SH-SY5Y (cell line): Measurements from ENCODE around the gene ULBP2.

Experiments used
- GATA2 ChIP-seq: IDR thresholded peaks from 2 replicates; pipeline ENCODE4 v1.6.1; 2011; ENCODE audit warnings: mild to moderate bottlenecking, low read depth, low read length
- GATA3 ChIP-seq: IDR thresholded peaks from 2 replicates; pipeline ENCODE4 v1.6.1; 2011; ENCODE audit warnings: low read depth, mild to moderate bottlenecking, low read length, moderate library complexity

The ULBP2 gene

GRCh38 chr6:149960488-149960887 lies 18.7 kb downstream of the ULBP2 start:
- TF ChIP-seq GATA2, result no peak
- no peak for TF ChIP-seq GATA3

GRCh38 chr6:149961728-149962425 lies 20.1 kb downstream of the ULBP2 start:
- TF ChIP-seq GATA2 (no peak), GATA3 (no peak)

- TF ChIP-seq GATA2 (no peak), GATA3 (no peak)
These were observed 20.8 kb downstream of the ULBP2 start for GRCh38 chr6:149962461-149963211.

- TF ChIP-seq GATA2 (no peak), GATA3 (no peak)
These were observed 21.3 kb downstream of the ULBP2 start for GRCh38 chr6:149963212-149963461.

GRCh38 chr6:149963462-149964307 lies 21.9 kb downstream of the ULBP2 start, which contains the start of gene ULBP1:
ULBP1 (plus strand) TSS chr6:149963943; CDS start chr6:149964050, 107 bp downstream.
- TF ChIP-seq GATA2, result no peak
- no peak for TF ChIP-seq GATA3

- TF ChIP-seq GATA3 (no peak), GATA2 (no peak)
These were observed 22.7 kb downstream of the ULBP2 start for GRCh38 chr6:149964308-149965193.

GRCh38 chr6:149965194-149966020 lies 23.6 kb downstream of the ULBP2 start:
- TF ChIP-seq GATA3, result no peak
- TF ChIP-seq GATA2, result no peak

- TF ChIP-seq GATA2 (no peak), GATA3 (no peak)
These were observed 25.8 kb downstream of the ULBP2 start for GRCh38 chr6:149967591-149967990.

- no peak for TF ChIP-seq GATA2
These were observed 27.8 kb downstream of the ULBP2 start for GRCh38 chr6:149969635-149970034.

GRCh38 chr6:149974825-149975224 lies 33.0 kb downstream of the ULBP2 start:
- no peak for TF ChIP-seq GATA2
- no peak for TF ChIP-seq GATA3

- TF ChIP-seq GATA3 (no peak), GATA2 (no peak)
These were observed 33.6 kb downstream of the ULBP2 start for GRCh38 chr6:149975400-149975799.

- no peak for TF ChIP-seq GATA2
These were observed 35.4 kb downstream of the ULBP2 start for GRCh38 chr6:149977221-149977620.

- TF ChIP-seq GATA2 (no peak), GATA3 (no peak)
These were observed 36.8 kb downstream of the ULBP2 start for GRCh38 chr6:149978610-149979009.

- TF ChIP-seq GATA3 (no peak), GATA2 (no peak)
These were observed 37.5 kb downstream of the ULBP2 start for GRCh38 chr6:149979293-149979692.
